Suprapubic skin (tissue), 3 donors: Measurements from ENCODE around the gene FKRP.

ENCODE experiments used
- POLR2A ChIP-seq, 2 donors: fragments of 450-650 bp; IDR thresholded peaks; one replicate each; pipeline ENCODE4 v1.6.1; 2017; ENCODE audit warnings: antibody characterized with exemption in 2 of 2, mild to moderate bottlenecking in 2 of 2, moderate library complexity in 2 of 2
- TF ChIP-seq, protein P1 (sequence below), 2 donors: fragments of 200-600 bp in 1 of 2; fragments of 450-650 bp in 1 of 2; sonication (generic) in 1 of 2; IDR thresholded peaks; one replicate each; pipeline ENCODE4 v1.5.1; 2016 to 2019; ENCODE audit warnings: antibody characterized with exemption in 2 of 2, mild to moderate bottlenecking in 1 of 2, moderate library complexity in 1 of 2

- no peak for TF ChIP-seq POLR2A (IDR thresholded peaks at IDR 0.05)
- TF ChIP-seq, protein P1, sequence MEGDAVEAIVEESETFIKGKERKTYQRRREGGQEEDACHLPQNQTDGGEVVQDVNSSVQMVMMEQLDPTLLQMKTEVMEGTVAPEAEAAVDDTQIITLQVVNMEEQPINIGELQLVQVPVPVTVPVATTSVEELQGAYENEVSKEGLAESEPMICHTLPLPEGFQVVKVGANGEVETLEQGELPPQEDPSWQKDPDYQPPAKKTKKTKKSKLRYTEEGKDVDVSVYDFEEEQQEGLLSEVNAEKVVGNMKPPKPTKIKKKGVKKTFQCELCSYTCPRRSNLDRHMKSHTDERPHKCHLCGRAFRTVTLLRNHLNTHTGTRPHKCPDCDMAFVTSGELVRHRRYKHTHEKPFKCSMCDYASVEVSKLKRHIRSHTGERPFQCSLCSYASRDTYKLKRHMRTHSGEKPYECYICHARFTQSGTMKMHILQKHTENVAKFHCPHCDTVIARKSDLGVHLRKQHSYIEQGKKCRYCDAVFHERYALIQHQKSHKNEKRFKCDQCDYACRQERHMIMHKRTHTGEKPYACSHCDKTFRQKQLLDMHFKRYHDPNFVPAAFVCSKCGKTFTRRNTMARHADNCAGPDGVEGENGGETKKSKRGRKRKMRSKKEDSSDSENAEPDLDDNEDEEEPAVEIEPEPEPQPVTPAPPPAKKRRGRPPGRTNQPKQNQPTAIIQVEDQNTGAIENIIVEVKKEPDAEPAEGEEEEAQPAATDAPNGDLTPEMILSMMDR (IDR thresholded peaks at IDR 0.05), result no peak
Observed at GRCh38 chr19:46700704-46701103, 45.2 kb upstream of the FKRP start.
